ENCODE results near the gene SFR1. TPM values are rescaled to one million over a fixed set of nuclear protein-coding genes. Genes with fewer than 3 reads are reported as not detected.
A peak's percentile ranks its signal among the peaks of the same experiment; 100 is the strongest.

Gene SFR1
- total RNA-seq, 1 donor from 2014 or later = 12.8 TPM

- Histone ChIP-seq H3K36me3 (ENCODE audit: control insufficient read depth, insufficient read depth, low read length) (no peaks in the 10 kb centered on the region), H3K4me3 (ENCODE audit: low read depth, low read length) (no peak overlapping the region), H3K27me3 (ENCODE audit: control insufficient read depth, insufficient read depth, low read length) (no peaks in the 10 kb centered on the region)
- no peak for DNase-seq (ENCODE audit: low read depth)
- no peak for TF ChIP-seq CTCF (IDR thresholded peaks at IDR 0.05; ENCODE audit: insufficient read depth, low read length, poor library complexity, severe bottlenecking)
Measured at GRCh38 chr10:104128214-104128613, 6.2 kb downstream of the SFR1 start.

- TF ChIP-seq CTCF (IDR thresholded peaks at IDR 0.05; ENCODE audit: insufficient read depth, low read length, poor library complexity, severe bottlenecking) = no peak
- Histone ChIP-seq H3K4me3 (ENCODE audit: low read depth, low read length) (no peak overlapping the region), H3K36me3 (ENCODE audit: control insufficient read depth, insufficient read depth, low read length) (no peaks in the 10 kb centered on the region), H3K27me3 (ENCODE audit: control insufficient read depth, insufficient read depth, low read length) (no peaks in the 10 kb centered on the region)
- no peak for DNase-seq (ENCODE audit: low read depth)
Measured at GRCh38 chr10:104130041-104130440, 8.1 kb downstream of the SFR1 start.

GRCh38 chr10:104138131-104138530 is 16.2 kb downstream of the SFR1 start:
- no peak for DNase-seq (ENCODE audit: low read depth)
- no peak for TF ChIP-seq CTCF (IDR thresholded peaks at IDR 0.05; ENCODE audit: insufficient read depth, low read length, poor library complexity, severe bottlenecking)
- Histone ChIP-seq H3K27me3 (ENCODE audit: control insufficient read depth, insufficient read depth, low read length) (no peaks in the 10 kb centered on the region), H3K36me3 (ENCODE audit: control insufficient read depth, insufficient read depth, low read length) (no peaks in the 10 kb centered on the region), H3K4me3 (ENCODE audit: low read depth, low read length) (no peak overlapping the region)

- no peaks in the 10 kb centered on the region for H3K27me3 ChIP-seq (ENCODE audit: control insufficient read depth, insufficient read depth, low read length)
- DNase-seq (ENCODE audit: low read depth) = no peak
- no peak overlapping the region for H3K4me3 ChIP-seq (ENCODE audit: low read depth, low read length)
- H3K36me3 ChIP-seq (ENCODE audit: control insufficient read depth, insufficient read depth, low read length) = no peaks in the 10 kb centered on the region
- TF ChIP-seq CTCF (IDR thresholded peaks at IDR 0.05; ENCODE audit: insufficient read depth, low read length, poor library complexity, severe bottlenecking) = peak; percentile 43
Measured at GRCh38 chr10:104139221-104139620, 17.2 kb downstream of the SFR1 start.

GRCh38 chr10:104142081-104142480 is 20.1 kb downstream of the SFR1 start:
- DNase-seq (ENCODE audit: low read depth) = no peak
- no peaks in the 10 kb centered on the region for H3K36me3 ChIP-seq (ENCODE audit: control insufficient read depth, insufficient read depth, low read length)
- no peaks in the 10 kb centered on the region for H3K27me3 ChIP-seq (ENCODE audit: control insufficient read depth, insufficient read depth, low read length)
- no peak for TF ChIP-seq CTCF (IDR thresholded peaks at IDR 0.05; ENCODE audit: insufficient read depth, low read length, poor library complexity, severe bottlenecking)
- no peak overlapping the region for H3K4me3 ChIP-seq (ENCODE audit: low read depth, low read length)

GRCh38 chr10:104143829-104144228 is 21.9 kb downstream of the SFR1 start:
- Histone ChIP-seq H3K4me3 (ENCODE audit: low read depth, low read length) (no peak overlapping the region), H3K27me3 (ENCODE audit: control insufficient read depth, insufficient read depth, low read length) (no peaks in the 10 kb centered on the region), H3K36me3 (ENCODE audit: control insufficient read depth, insufficient read depth, low read length) (no peaks in the 10 kb centered on the region)
- TF ChIP-seq CTCF (IDR thresholded peaks at IDR 0.05; ENCODE audit: insufficient read depth, low read length, poor library complexity, severe bottlenecking) = no peak
- DNase-seq (ENCODE audit: low read depth) = no peak
